ENCODE measurements around the gene TTC9C.

- TF ChIP-seq POLR2AphosphoS5 (IDR thresholded peaks at IDR 0.05) (no peak), POLR2A (IDR thresholded peaks at IDR 0.05) (no peak)
- TF ChIP-seq, protein P1, sequence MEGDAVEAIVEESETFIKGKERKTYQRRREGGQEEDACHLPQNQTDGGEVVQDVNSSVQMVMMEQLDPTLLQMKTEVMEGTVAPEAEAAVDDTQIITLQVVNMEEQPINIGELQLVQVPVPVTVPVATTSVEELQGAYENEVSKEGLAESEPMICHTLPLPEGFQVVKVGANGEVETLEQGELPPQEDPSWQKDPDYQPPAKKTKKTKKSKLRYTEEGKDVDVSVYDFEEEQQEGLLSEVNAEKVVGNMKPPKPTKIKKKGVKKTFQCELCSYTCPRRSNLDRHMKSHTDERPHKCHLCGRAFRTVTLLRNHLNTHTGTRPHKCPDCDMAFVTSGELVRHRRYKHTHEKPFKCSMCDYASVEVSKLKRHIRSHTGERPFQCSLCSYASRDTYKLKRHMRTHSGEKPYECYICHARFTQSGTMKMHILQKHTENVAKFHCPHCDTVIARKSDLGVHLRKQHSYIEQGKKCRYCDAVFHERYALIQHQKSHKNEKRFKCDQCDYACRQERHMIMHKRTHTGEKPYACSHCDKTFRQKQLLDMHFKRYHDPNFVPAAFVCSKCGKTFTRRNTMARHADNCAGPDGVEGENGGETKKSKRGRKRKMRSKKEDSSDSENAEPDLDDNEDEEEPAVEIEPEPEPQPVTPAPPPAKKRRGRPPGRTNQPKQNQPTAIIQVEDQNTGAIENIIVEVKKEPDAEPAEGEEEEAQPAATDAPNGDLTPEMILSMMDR (IDR thresholded peaks at IDR 0.05) = no peak
Observed at GRCh38 chr11:62710001-62710345, 18.3 kb upstream of the TTC9C start.

Data from prostate gland (tissue), 2 donors.